Loucy (cell line): ENCODE results near the gene METTL6.

Experiments
- EZH2phosphoT487 ChIP-seq: fragments of 200-600 bp; IDR thresholded peaks from 2 replicates; pipeline ENCODE4 v1.6.1; 2018; ENCODE audit warnings: antibody characterized with exemption, mild to moderate bottlenecking, moderate library complexity, borderline replicate concordance
- TF ChIP-seq, protein P1 (sequence below): fragments of 200-600 bp; sonication (generic); conservative IDR thresholded peaks from 2 replicates; pipeline ENCODE4 v1.5.1; 2014; ENCODE audit warnings: mild to moderate bottlenecking, antibody characterized with exemption, low read length

DNA sequence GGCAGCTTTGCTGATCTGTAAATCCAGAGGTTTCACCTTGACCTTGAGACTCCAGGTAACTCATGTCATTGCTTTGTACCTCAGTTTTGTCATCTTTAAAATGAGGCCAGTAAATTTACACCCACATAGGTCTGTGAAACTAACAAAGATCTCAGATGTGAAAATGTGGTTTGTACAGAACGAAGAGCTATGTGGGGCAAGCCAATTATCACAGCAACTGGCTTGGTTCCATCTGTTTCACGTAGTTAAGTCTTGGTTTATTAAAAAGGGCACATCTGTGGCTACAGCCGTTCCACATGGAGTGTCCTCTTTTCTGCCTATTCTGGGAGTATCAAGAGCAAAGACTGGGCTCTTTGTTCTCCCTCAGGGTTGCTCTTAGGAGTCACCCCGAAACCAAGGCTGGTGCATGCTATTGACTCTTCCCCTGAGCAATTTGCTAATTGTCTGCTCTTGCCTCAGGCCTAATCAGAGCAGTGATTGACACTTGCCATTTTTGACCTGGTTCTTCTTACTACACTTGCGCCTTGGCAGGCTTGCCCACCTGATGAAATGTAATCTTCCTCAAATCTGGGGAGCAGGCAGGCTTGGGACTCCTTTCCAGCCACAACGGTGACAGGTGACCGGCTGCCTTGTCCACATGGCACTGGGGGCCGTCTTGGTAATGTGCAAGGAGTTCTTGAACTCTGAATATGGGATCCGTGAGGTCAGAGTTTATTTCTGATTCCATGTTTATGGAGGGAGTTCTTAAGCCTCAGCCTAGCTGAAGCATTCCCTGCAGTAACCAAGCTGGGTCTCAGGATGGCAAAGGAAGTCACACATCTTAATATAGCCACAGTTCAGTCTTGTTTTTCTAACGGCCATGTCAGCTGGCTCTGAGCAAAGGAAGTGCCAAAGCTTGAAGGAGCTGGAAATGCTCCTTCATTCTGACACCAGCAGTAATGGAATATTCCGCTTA lies 40.2 kb upstream of the METTL6 start:
- TF ChIP-seq, protein P1, sequence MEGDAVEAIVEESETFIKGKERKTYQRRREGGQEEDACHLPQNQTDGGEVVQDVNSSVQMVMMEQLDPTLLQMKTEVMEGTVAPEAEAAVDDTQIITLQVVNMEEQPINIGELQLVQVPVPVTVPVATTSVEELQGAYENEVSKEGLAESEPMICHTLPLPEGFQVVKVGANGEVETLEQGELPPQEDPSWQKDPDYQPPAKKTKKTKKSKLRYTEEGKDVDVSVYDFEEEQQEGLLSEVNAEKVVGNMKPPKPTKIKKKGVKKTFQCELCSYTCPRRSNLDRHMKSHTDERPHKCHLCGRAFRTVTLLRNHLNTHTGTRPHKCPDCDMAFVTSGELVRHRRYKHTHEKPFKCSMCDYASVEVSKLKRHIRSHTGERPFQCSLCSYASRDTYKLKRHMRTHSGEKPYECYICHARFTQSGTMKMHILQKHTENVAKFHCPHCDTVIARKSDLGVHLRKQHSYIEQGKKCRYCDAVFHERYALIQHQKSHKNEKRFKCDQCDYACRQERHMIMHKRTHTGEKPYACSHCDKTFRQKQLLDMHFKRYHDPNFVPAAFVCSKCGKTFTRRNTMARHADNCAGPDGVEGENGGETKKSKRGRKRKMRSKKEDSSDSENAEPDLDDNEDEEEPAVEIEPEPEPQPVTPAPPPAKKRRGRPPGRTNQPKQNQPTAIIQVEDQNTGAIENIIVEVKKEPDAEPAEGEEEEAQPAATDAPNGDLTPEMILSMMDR = no peak
- TF ChIP-seq EZH2phosphoT487 = no peak
